ENCODE results near the gene SAMD11.
"Not testable (repeated sequence)": the region's sequence is repeated elsewhere in the genome, so short reads cannot be mapped to it uniquely, and the experiment has no call there.

The SAMD11 gene

DNA sequence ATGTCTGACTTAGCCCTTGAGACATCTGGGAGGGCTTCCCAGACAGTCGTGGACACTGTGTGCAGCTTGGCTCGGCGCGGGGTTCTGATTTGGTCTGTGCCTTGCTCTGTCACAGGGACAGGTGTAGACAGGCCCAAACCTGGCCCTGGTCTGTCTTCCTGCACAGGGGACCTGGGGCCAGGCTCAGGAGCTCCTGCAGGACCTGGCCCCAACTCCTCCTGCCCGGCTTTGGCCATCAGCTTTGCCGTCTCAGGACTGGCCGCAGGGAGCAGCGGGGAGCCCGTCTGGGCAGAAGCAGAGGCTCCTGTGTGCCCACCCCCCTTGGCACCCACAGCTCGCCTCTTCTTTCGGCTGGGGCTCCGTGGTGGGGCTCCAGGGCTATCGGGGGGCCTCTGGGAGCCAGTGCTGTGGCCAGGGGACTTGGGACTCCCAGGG lies 56.4 kb downstream of the SAMD11 start:
- DNase-seq, result no peak

DNA sequence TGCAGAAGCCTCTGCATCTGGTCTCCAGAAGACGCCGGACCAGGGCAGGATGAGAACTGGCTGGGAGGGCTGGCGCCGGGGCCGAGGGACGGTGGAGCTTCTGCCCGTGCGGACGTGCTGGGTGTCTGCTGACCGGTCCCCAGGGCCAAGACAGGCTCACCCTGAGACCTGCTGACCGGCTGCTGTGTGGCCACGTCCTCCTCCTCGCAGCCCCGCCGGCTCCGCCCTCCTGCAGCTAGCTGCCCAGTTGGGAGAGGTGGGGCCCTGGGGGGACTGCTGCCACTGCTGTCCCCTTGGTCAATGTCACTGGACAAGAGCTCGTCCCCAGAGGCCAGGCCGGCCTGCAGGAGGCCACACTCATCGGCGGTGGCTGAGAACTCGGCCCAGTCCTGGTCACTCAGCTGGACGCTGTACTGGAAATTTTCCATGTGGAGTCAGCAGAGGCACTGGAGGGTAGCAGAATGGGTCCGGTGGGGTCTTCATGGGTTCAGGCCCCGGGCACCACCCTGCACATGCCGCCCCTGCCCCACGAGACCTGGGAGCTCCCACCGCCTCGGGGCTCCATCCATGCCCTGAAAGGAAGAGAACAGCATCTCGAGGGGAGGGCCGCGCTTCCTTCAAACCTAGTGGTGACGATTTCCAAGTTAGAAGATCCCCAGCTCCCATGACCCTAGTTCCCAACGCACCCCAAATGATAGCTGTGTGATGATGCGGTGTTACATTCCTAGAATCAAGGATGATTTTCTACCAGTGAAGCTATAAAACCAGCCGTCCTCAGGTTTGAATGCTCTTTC lies 57.1 kb downstream of the SAMD11 start:
- DNase-seq, result no peak

DNA sequence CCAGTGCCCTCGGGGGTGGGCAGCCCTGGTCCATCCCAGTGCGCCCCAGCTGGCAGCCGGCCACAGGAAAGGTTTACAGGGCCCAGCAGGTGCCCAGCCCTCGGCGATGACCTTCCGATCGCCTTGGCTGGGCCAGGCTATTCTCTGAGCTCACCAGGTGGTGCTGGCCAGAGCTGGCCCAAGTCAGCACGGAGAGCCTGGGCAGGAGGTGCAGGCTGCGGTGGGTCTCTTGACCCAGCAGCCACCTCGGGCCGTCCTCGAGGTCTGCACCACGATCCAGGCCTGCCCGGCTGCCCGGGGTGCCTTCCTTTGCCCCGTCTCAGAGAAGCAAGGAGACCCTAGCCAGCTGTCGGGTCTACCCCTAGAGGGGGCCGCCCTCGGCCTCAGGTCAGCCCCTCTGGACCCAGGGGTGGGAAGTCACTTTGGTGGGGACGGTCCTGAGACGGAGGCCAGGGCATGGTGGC lies 57.8 kb downstream of the SAMD11 start:
- no peak for DNase-seq

DNA sequence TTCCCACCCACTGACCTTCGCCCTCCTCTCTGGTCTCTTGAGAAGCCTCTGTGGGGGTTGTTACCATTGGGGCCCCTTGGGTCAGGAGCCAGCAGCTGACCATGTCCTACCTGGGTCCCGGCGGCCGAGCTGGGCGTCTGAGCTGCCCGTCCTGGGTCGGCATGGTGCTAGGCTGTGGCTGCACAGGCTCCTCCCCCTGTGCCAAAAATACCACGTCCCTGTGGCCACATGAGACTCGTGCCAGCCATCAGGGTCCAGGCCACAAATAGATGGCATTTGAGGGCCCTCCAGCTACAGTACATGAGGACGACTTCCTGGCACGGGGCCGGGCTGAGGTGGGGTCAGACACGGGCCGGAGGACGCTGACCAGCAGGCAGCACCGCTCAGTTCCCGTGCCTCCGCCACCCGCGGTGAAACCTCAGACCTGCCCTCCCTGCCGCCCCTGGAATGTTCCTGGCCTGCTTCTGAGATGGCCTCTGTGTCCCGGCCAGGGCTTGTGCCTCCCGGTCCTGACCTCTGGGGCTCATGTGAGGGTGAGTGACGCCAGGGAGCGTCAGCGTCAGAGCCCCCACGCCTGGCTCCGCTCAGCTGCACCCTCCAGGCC lies 58.3 kb downstream of the SAMD11 start, which contains the start of gene PERM1:
Gene PERM1, minus strand, starts transcription at position 139 of the 604 bp plus-strand sequence. CDS start 1,064 bp downstream, outside the sequence.
- no peak for DNase-seq

DNA sequence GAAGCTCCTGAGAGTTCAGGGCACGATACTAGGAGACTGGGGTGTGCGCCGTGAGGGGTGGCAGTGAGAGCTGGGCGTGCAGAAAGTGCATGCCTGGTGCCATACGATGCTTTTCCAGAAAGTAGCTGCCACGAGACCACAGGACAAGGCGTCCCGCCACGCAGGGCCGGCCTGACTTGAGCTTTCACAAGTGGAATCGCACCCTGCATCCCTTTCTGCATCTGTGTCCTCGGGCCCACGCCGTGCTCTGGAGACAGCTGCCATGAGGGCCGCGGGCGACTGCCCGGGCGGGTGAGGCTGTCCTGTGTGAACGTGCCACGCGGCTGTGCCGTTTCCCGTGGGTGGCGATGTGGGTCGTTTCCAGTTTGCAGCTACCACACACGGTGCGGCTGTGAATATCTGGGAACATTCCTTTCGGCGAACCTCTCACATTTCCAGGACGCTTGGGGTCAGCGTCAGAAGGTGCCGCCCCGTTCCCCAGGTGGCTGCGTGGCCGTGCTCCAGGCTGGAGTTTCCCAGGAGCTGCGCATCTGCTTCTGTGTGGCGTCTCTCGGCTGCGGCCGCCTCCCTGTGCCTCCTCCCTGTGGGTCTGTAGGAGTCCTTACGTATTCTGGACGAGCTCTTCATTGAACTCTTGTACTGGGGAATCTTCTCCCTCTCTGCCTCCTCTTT lies 59.2 kb downstream of the SAMD11 start:
- DNase-seq, result peak; percentile 37

DNA sequence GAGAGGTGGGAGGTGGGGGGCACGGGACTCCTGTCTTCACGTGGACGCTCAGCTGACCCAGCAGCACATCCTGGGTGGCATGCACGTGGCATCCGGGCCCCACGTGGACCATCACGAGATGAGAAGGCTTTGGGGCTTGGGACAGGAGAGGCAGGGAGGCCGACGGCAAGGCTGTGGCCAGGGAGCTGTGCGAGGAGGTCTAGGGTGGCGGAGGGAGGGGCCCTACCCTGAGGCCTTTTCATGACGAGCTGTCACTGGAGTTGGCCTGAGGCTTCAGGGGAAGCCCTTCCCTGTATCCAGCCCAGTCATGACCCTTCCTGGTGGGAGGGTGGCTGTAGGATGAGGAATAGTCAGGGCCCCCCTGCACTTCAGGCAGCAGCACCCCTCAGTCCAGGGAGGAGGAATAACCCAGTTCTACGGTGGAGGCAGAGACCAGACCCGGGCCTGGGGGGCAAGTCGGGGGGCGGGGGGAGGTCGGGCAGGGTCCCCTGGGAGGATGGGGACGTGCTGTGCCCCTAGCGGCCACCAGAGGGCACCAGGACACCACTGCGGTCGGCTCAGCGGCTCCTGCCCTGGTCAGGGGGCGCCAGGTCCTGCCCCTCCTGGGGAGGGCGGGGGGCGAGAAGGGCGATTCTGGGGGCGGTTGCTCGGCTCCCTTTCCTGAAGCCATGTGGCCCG lies 60.2 kb downstream of the SAMD11 start:
- DNase-seq, result no peak

DNA sequence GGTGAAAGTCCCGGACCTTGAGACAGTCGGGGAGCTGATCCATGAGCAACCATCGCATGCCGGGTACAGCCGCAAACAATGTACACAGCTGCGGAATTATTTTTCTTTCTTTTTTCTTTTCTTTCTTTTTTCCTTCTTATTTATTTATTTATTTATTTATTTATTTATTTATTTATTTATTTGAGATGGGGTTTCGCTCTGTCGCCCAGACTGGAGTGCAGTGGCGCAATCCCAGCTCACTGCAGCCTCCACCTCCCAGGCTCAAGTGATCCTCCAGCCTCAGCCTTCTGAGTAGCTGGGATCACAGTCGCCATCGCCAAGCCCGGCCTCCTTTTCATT lies 60.7 kb downstream of the SAMD11 start:
- DNase-seq, result no peak

DNA sequence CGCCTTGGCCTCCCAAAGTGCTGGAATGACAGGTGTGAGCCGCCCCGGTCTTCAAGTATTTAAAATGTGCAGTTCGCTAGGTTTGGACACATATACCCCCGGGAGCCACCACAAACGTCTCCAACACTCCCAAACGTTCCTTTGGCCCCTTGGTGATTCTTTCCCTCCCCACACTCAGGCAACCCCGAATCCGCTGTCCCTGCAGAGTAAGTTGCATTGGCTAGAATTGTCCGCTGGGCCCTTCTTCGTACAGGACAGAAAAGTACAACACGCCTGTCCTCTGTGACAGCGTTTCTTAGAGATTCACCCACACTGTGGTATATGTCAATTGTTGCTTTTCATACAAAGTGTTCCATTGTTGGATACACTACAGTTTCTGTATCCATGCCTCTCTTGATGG lies 61.4 kb downstream of the SAMD11 start:
- no peak for DNase-seq

DNA sequence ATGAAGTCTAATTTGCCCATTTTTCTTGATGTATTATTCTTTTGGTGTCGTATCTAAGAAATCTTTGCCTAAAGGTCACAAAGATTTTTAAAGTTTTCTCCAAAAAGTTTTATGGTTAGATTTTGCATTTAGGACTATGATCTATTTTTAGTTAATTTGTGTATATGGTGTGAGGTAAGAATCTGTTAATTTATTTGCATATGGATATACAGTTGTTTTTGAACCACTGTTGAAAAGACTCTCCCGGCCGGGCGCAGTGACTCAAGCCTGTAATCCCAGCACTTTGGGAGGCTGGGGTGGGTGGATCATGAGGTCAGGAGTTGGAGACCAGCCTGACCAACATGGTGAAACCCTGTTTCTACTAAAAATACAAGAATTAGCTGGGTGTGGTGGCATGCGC lies 64.3 kb downstream of the SAMD11 start:
- not testable (repeated sequence) for DNase-seq

DNA sequence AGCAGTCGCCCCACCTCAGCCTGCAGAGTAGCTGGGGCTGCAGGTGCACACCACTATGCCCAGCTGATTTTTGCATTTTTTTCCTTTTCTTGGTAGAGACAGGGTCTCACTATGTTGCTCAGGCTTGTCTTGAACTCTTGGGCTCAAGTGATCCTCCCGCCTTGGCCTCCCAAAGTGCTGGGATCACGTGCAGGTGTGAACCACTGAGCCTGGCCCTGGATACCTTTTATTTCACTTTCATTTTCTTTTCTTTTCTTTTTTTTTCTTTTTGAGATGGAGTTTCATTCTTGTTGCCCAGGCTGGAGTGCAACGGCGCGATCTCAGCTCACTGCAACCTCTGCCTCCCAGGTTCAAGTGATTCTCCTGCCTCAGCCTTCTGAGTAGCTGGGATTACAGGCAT lies 67.6 kb downstream of the SAMD11 start:
- not testable (repeated sequence) for DNase-seq

DNA sequence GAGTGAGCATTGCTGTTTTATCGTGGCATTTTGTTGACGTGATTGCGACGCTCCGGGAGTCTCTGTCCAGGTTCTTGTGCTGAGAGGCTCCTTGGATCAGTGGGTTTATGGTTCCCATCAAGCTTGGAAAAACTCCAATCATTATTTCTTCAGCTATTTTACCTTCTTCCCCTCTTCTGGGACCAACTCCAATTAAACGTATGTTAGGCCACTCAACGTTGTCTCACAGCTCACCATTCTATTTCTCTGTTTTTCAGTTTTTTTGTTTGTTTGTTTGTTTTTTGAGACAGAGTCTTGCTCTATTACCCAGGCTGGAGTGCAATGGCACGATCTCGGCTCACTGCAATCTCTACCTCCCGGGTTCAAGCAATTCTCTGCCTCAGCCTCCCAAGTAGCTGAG lies 68.2 kb downstream of the SAMD11 start:
- no peak for DNase-seq

DNA sequence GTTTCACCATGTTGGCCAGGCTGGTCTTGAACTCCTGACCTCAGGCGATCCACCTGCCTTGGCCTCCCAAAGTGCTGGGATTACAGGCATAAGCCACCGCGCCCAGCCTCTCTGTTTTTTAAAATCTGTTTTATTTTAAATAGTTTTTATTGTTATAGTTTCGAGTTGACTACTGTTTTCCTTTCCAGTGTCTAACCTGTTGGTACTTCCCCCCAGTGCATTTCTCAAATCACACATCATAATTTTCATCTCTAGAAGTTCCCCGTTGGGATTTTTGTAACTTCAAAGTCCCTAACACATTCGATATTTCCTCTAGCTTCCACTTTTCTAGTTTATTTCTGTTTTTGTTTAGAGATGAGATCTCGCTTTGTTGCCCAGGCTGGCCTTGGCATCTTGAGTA lies 68.6 kb downstream of the SAMD11 start:
- DNase-seq, result no peak

DNA sequence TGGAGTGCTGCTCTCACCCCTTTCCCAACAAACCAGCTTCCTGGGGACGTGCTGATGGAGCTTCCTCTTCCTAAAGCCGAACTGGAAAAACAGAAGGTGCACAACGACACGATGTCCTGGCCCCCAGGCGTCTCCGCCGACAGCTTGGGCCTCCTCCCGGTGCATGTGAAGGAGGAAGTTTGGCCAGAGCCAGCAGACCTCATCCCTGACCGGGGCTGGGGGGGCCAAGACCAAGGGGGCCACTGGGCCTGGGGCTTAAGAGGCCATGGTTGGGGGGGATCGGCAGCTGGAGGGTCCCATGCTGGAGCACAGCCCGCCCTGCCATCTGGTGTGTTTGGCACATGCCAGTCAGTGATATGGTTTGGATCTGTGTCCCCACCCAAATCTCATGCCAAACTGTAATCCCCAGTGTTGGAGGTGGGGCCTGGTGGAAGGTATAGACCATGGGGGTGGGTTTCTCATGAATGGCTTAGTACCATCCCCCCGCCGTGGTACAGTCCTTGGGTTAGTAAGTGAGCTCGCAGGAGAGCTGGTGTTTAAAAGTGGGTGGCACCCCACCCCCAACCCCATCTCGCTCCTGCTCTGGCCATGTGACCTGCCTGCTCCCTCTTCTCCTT lies 69.8 kb downstream of the SAMD11 start:
- no peak for DNase-seq

Measured in NCI-H69 (cell line).